Fibroblast of peridontal ligament (primary cell): ENCODE results near the gene ARMH3.

Source experiments
- DNase-seq: peaks from one replicate; pipeline ENCODE4 v3.0.0-alpha.2; 2010; ENCODE audit errors: extremely low read depth

ARMH3 gene

GRCh38 chr10:101831169-101831811, 224.7 kb downstream of the ARMH3 start:
- DNase-seq: no peak

- peak; percentile 84 for DNase-seq
These were observed 225.4 kb downstream of the ARMH3 start for GRCh38 chr10:101830322-101831168.

- no peak for DNase-seq
These were observed 226.2 kb downstream of the ARMH3 start for GRCh38 chr10:101829561-101830315.

- DNase-seq: no peak
These were observed 227.0 kb downstream of the ARMH3 start for GRCh38 chr10:101828766-101829551.

GRCh38 chr10:101827919-101828600, 227.9 kb downstream of the ARMH3 start:
- no peak for DNase-seq

- DNase-seq: no peak
These were observed 229.0 kb downstream of the ARMH3 start for GRCh38 chr10:101826852-101827434.

GRCh38 chr10:101824736-101825135, 231.2 kb downstream of the ARMH3 start:
- no peak for DNase-seq

GRCh38 chr10:101818872-101819633, 236.9 kb downstream of the ARMH3 start:
- DNase-seq: no peak

- peak; percentile 100 for DNase-seq
These were observed 237.7 kb downstream of the ARMH3 start, which contains the start of gene OGA for GRCh38 chr10:101818119-101818871. Gene OGA (minus strand): TSS chr10:101818444. CDS start chr10:101818022, 422 bp downstream.

- peak; percentile 95 for DNase-seq
These were observed 238.4 kb downstream of the ARMH3 start for GRCh38 chr10:101817337-101818118.

- no peak for DNase-seq
These were observed 239.0 kb downstream of the ARMH3 start for GRCh38 chr10:101816913-101817336.

GRCh38 chr10:101816376-101816775, 239.6 kb downstream of the ARMH3 start:
- no peak for DNase-seq

- DNase-seq: peak; percentile 60
These were observed 241.4 kb downstream of the ARMH3 start for GRCh38 chr10:101814466-101815071.

- DNase-seq: no peak
These were observed 243.4 kb downstream of the ARMH3 start for GRCh38 chr10:101812606-101813005.

- no peak for DNase-seq
These were observed 248.8 kb downstream of the ARMH3 start for GRCh38 chr10:101807158-101807557.

- no peak for DNase-seq
These were observed 252.5 kb downstream of the ARMH3 start for GRCh38 chr10:101803511-101803910.

- no peak for DNase-seq
These were observed 258.4 kb downstream of the ARMH3 start for GRCh38 chr10:101797403-101798059.
